Mucosa of rectum (tissue), 2 donors: Measurements from ENCODE around the gene SNX24.

Experiments used
- H3K27ac ChIP-seq, 2 donors: one replicate each; pipeline ENCODE4 v1.7.0; 2013; ENCODE audit warnings: inconsistent platforms in 2 of 2, low read depth in 2 of 2, low read length in 2 of 2
- H3K27me3 ChIP-seq, 2 donors: one replicate each; pipeline ENCODE4 v1.7.0; 2013; ENCODE audit warnings: low read length in 2 of 2; ENCODE audit not compliant: control insufficient read depth in 2 of 2, insufficient read depth in 2 of 2
- H3K36me3 ChIP-seq, 2 donors: one replicate each; pipeline ENCODE4 v1.7.0; 2013; ENCODE audit warnings: low read length in 2 of 2; ENCODE audit not compliant: control insufficient read depth in 2 of 2, insufficient read depth in 2 of 2
- H3K4me1 ChIP-seq, 2 donors: one replicate each; pipeline ENCODE4 v1.7.0; 2013; ENCODE audit warnings: low read length in 2 of 2, mild to moderate bottlenecking in 1 of 2; ENCODE audit not compliant: control insufficient read depth in 2 of 2, insufficient read depth in 2 of 2
- H3K4me3 ChIP-seq, 2 donors: one replicate each; pipeline ENCODE4 v1.7.0; 2013; ENCODE audit warnings: low read length in 2 of 2
- H3K9ac ChIP-seq, 2 donors: one replicate each; pipeline ENCODE4 v1.7.0; 2013; ENCODE audit warnings: low read length in 2 of 2, low read depth in 1 of 2, mild to moderate bottlenecking in 1 of 2
- H3K9me3 ChIP-seq, 2 donors: one replicate each; pipeline ENCODE4 v1.7.0; 2013; ENCODE audit warnings: low read length in 2 of 2; ENCODE audit not compliant: control insufficient read depth in 2 of 2
- donor health status: healthy.
- donor health status: Normal muscosa, but diverticular disease.

The SNX24 gene

GRCh38 chr5:122933956-122934355 lies 88.5 kb downstream of the SNX24 start:
- Histone ChIP-seq H3K9ac (no peak overlapping the region), H3K4me3 (no peak overlapping the region), H3K27ac (no peak overlapping the region), H3K4me1 (no peaks in the 10 kb centered on the region), H3K9me3 (no peaks in the 10 kb centered on the region), H3K27me3 (no peaks in the 10 kb centered on the region), H3K36me3 (no peaks in the 10 kb centered on the region)

- no peak overlapping the region for H3K9ac ChIP-seq
- no peak overlapping the region for H3K27ac ChIP-seq
- H3K4me1 ChIP-seq: no peaks in the 10 kb centered on the region
- no peaks in the 10 kb centered on the region for H3K36me3 ChIP-seq
- no peaks in the 10 kb centered on the region for H3K27me3 ChIP-seq
- H3K4me3 ChIP-seq: no peak overlapping the region
- H3K9me3 ChIP-seq: no peaks in the 10 kb centered on the region
These were observed 90.7 kb downstream of the SNX24 start for GRCh38 chr5:122936088-122936487.

DNA sequence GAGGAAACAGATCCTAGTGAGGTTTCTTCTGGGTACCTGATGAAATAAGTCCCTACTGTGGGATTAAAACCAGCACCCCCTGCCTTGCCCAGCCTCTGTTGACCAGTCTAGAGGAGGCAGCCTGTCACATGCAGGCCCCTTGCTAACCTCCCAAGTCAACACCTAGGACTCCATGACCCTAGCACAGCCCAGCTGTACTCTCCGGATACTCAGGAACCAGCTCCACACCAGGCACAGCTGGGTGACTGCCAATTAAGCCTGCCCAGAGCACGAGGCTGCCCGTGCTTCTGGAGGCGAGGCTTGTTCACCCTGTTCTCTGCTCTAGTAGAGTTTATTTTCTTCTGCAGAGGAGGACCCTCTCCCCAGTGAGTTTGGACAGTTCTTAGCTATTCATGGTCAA lies 92.5 kb downstream of the SNX24 start:
- Histone ChIP-seq H3K36me3 (no peaks in the 10 kb centered on the region), H3K4me3 (no peak overlapping the region), H3K27me3 (no peaks in the 10 kb centered on the region), H3K9me3 (no peaks in the 10 kb centered on the region), H3K4me1 (no peaks in the 10 kb centered on the region), H3K9ac (no peak overlapping the region), H3K27ac (no peak overlapping the region)

- Histone ChIP-seq H3K4me1 (no peaks in the 10 kb centered on the region), H3K9me3 (no peaks in the 10 kb centered on the region), H3K4me3 (no peak overlapping the region), H3K36me3 (no peaks in the 10 kb centered on the region), H3K27me3 (no peaks in the 10 kb centered on the region), H3K27ac (no peak overlapping the region), H3K9ac (no peak overlapping the region)
These were observed 95.5 kb downstream of the SNX24 start for GRCh38 chr5:122940890-122941289.

- no peaks in the 10 kb centered on the region for H3K4me1 ChIP-seq
- no peaks in the 10 kb centered on the region for H3K36me3 ChIP-seq
- H3K9me3 ChIP-seq: no peaks in the 10 kb centered on the region
- no peak overlapping the region for H3K4me3 ChIP-seq
- no peak overlapping the region for H3K9ac ChIP-seq
- H3K27ac ChIP-seq: no peak overlapping the region
- H3K27me3 ChIP-seq: no peaks in the 10 kb centered on the region
These were observed 96.3 kb downstream of the SNX24 start for GRCh38 chr5:122941737-122942136.

DNA sequence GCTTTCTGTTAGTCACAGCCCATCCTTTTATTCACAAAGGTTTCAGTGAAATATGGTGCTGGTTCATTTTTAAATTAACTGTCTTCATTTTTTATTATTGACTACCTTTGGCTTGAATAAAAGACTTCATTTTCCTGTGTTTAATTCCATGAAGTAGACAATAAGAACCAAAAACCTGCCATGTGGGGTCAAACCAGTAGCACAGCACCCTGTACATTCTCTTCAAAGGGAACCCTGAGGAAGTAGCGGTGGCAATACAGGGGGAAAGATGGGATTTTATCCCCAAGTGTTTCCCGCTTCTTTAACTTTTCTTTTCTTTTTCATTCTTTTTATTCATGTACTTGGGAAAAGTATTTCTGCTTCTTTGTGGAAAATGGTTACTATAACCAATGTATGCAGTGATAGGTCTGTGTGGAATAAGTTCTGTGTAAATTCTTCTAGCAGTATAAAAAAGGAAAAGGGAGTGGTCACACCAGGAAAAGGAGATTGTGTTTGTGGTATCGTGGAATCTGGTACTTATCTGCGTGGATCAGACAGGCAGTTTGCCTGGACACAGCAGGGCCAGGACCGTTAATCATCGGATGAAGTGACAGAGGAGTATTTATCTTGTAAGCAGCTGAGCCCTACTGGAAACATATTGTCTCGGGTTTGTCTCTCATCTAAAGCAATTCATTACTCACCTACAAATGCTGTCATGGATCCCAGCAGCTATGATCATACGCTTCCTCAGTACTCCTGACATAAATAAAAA lies 96.9 kb downstream of the SNX24 start:
- Histone ChIP-seq H3K9ac (no peak overlapping the region), H3K4me3 (no peak overlapping the region), H3K27me3 (no peaks in the 10 kb centered on the region), H3K36me3 (no peaks in the 10 kb centered on the region), H3K27ac (no peak overlapping the region), H3K4me1 (no peaks in the 10 kb centered on the region), H3K9me3 (no peaks in the 10 kb centered on the region)

GRCh38 chr5:122943050-122943698 lies 97.8 kb downstream of the SNX24 start:
- Histone ChIP-seq H3K27ac (no peak overlapping the region), H3K4me3 (no peak overlapping the region), H3K27me3 (no peaks in the 10 kb centered on the region), H3K36me3 (no peaks in the 10 kb centered on the region), H3K4me1 (no peaks in the 10 kb centered on the region), H3K9me3 (no peaks in the 10 kb centered on the region), H3K9ac (no peak overlapping the region)

DNA sequence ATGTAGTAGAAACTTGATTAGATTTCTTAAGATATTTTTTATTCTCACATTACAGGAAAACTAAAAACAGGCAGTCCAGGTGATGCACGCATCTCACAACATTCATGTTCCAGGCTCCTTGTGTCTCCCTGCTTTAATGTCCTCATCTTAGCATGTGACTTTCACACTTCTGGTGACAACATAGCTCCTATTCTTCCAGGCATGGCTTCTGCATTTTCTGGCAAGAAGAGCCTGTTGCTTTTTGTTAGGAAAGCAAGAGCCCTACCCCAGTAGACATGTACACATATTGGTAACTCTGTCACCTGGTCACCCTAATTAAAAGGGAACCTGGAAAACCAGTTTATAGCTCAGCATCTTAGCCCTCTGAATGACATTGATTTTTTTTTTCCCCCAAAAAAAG lies 98.6 kb downstream of the SNX24 start:
- Histone ChIP-seq H3K27me3 (no peaks in the 10 kb centered on the region), H3K27ac (no peak overlapping the region), H3K36me3 (no peaks in the 10 kb centered on the region), H3K9ac (no peak overlapping the region), H3K4me1 (no peaks in the 10 kb centered on the region), H3K4me3 (no peak overlapping the region), H3K9me3 (no peaks in the 10 kb centered on the region)

- Histone ChIP-seq H3K27me3 (no peaks in the 10 kb centered on the region), H3K9ac (no peak overlapping the region), H3K4me3 (no peak overlapping the region), H3K9me3 (no peaks in the 10 kb centered on the region), H3K4me1 (no peaks in the 10 kb centered on the region), H3K36me3 (no peaks in the 10 kb centered on the region), H3K27ac (no peak overlapping the region)
These were observed 102.0 kb downstream of the SNX24 start for GRCh38 chr5:122947372-122947771.

GRCh38 chr5:122947772-122948171 lies 102.4 kb downstream of the SNX24 start:
- Histone ChIP-seq H3K4me3 (no peak overlapping the region), H3K9me3 (no peaks in the 10 kb centered on the region), H3K36me3 (no peaks in the 10 kb centered on the region)

More at GRCh38 chr5:122947772-122948171, 102.4 kb downstream of the SNX24 start:
- no peak overlapping the region for H3K27ac ChIP-seq
- no peak overlapping the region for H3K9ac ChIP-seq
- H3K4me1 ChIP-seq: no peaks in the 10 kb centered on the region
- no peaks in the 10 kb centered on the region for H3K27me3 ChIP-seq
